Right lung (tissue), 5 donors: Measurements from ENCODE around the gene SNX8. TPM values are rescaled to one million over a fixed set of nuclear protein-coding genes. Genes with fewer than 3 reads are reported as not detected.

Experiments
- DNase-seq, 2 donors: peaks; one replicate each; pipeline ENCODE4 v3.0.0-alpha.2; 2013
- polyA plus RNA-seq, 5 donors: library from polyadenylated mRNA; unstranded; fragments of 120-200 nt; gene quantifications; one replicate each; pipeline versions ENCODE4 v1.2.1 to v1.2.3, GENCODE V29; 2013; ENCODE audit warnings: inconsistent platforms in 1 of 5, low replicate concordance in 1 of 5; ENCODE audit not compliant: insufficient read length in 5 of 5, insufficient read depth in 1 of 5

SNX8 gene
- polyA plus RNA-seq, 5 donors = 22.2 to 33.7 (median 24.6) TPM

GRCh38 chr7:2299131-2299829 is 15.0 kb downstream of the SNX8 start:
- DNase-seq = no peak

- no peak for DNase-seq
These were observed 17.4 kb downstream of the SNX8 start for GRCh38 chr7:2296832-2297231.

DNA sequence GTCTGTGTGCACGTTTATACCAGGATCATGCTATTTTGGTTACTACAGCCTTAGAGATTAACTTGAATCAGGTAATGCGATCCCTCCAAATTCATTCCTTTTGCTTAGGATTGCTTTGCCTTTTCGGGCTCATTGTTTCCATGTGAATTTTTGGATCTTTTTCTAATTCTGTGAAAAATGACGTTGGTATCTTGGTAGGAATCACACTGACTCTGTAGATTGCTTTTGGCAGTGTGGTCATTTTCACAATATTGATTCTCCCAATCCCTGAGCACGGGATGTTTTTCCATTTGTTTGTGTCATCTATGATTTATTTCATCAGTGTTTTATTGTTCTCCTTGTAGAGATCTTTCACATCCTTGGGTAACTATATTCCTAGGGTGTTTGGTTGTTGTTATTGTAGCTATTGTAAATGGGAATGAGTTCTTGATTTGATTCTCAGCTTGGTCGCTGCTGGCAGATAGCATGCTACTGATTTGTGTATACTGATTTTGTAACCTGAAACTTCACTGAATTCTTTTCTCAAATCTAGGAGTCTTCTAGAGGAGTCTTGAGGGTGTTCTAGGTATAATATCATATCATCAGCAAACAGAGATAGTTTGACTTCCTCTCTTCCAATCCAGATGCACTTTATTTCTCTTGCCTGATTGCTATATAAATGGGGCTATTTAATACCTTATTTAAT is 18.2 kb downstream of the SNX8 start:
- DNase-seq = no peak

GRCh38 chr7:2290877-2291276 is 23.4 kb downstream of the SNX8 start:
- DNase-seq = no peak

DNA sequence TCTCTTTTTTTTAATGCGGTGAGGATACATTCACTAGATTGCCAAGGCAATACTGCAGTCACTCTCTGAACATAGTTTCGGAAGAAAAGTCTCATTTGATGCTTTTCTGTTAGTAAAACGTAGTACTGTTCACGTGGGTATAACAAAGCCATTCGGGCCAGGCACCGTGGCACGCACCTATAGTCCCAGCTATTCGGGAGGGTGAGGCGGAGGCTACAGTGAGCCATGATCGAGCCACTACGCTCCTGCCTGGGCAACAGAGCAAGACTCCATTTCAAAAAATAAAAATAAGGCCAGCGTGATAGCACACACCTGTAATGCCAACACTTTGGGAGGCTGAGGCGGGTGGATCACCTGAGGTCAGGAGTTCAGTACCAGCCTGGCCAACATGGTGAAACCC is 24.6 kb downstream of the SNX8 start:
- no peak for DNase-seq

GRCh38 chr7:2289111-2289586 is 25.1 kb downstream of the SNX8 start:
- DNase-seq = peak; percentile 59 to 63

DNA sequence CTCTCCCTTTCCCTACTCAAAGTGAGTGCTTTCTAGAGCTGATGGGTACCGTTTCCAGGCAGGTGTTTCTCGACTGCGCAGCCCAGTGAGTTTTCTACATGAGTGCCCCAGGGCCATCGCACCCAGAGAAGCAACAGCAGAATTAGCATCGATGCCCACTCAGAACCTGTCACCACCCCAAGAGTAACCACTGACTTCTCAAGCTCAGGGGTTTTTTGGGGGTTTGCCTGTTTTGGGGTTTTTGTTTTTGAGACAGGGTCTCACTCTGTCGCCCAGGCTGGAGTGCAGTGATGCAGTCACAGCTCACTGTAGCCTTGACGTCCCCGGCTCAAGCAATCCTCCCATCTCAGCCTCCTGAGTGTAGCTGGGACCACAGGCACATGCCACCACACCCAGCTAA is 25.7 kb downstream of the SNX8 start:
- DNase-seq = no peak

- no peak for DNase-seq
These were observed 26.5 kb downstream of the SNX8 start for GRCh38 chr7:2287745-2288144.

- DNase-seq = no peak
These were observed 31.2 kb downstream of the SNX8 start for GRCh38 chr7:2283074-2283473.

GRCh38 chr7:2282185-2282751 is 32.0 kb downstream of the SNX8 start:
- no peak for DNase-seq

DNA sequence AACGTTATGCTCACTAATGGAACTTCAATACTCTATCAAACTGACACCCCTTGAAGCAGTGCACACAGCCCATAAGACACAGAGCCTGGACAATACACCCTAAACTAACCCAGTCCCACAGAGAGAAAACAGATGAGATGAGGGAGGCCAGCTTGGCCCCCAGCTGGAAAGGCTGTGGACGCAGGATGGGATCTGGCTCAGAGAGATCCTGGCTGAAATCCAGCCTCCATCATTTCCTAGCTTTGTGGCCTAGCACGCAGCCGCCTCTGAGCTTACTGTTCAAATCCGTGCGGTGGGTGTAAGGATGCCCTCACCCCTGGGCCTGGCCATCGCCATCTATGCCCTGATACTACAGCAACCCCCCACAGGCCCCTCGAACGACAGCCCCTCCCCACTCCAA is 32.7 kb downstream of the SNX8 start:
- DNase-seq = peak; percentile 85 to 88

- DNase-seq = peak; percentile 68 to 71
These were observed 33.8 kb downstream of the SNX8 start for GRCh38 chr7:2280424-2280823.

GRCh38 chr7:2279896-2280295 is 34.3 kb downstream of the SNX8 start:
- peak in 1 of 2 donors; percentile 64 for DNase-seq

DNA sequence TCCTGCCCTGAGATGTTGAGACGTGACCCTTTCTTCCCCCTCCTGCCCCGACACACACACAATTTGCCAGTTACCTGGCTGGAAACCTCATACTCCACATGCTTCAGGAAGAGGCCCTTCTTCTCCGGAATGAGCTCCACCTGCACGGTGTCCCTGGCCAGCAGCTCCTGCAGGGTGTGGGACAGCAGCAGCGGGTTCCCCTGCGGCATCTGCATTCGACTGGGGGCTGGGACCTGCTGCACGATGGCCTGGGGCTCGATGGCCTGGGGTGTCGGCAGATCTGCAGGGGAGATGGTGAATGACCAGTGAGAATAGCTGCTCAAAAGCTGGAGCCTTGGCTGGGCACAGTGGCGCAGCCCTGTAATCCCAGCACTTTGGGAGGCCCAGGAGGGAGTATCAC is 36.2 kb downstream of the SNX8 start:
- DNase-seq = no peak

GRCh38 chr7:2276107-2276506 is 38.1 kb downstream of the SNX8 start:
- DNase-seq = no peak

DNA sequence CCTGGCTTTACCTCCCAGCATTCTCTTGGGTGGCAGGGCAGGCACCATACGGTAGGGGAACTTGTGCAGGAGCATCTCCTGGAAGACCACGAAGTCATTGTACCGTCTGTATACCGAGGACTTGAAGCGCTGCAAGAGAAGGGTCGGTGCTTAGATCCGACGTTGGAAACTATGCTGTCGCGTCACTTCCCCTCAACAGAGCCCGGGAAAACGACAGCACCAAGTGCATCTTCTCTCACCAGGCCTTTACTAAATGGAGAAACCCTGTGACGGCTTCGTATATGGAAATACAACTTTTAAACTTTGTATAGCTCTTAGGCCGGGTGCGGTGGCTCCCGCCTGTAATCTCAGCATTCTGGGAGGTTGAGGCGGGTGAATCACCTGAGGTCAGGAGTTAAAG is 39.1 kb downstream of the SNX8 start:
- DNase-seq = no peak

DNA sequence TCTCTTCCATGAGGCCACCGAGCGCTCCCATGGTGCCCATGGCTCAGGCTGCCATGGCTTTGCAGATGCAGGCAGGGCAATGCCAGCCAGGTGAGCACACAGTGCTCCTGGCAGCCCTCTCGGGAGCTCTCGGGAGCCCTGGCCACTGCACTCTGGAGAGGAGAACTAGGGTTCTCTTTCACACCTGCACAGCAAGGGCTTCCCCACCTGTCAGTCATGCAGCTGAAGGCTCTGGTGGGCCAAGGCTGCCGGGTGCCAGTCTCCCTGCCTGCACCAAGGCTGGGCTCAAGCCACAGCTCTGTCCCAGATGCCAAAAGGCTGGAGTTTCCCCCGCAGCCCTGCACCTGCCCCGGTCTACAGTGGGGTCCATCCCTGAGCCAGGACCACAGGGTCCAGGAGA is 39.6 kb downstream of the SNX8 start:
- DNase-seq = no peak

- DNase-seq = no peak
These were observed 40.4 kb downstream of the SNX8 start for GRCh38 chr7:2273866-2274265.

- DNase-seq = no peak
These were observed 42.2 kb downstream of the SNX8 start for GRCh38 chr7:2272031-2272430.

DNA sequence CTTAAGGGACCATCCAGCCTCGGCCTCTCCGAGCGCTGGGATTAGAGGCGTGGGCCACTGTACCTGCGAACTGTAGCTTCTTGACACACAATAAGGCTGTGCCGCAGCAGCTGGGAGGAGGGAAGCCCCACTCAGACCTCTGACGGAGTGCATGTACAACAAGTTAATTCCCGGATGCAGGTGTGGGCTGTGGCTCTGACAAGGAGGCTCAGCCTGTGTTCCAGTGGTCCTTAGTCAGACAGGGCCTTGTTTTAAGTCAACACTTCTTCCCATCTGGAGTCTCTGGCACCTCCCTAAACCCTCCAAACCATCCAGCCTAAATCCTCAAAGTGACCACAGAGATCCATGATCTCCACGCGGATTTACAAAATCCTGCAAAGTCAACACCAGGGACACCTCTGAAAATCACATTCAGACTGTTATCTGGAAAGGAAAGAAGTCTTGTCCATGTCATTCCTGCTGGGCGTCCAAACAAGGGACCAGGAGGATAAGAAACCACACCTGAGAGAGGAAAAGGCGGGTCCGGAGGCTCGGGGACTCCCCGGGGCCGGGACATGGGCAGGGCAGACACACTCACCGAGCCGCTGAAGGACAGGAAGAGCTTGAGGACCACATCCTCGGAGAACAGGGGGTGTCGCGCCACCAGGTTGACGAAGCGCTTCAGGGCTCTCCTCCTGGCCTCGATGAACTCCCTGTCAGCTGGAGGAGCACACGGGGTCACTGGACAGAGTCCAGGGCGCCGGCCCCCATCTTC is 42.8 kb downstream of the SNX8 start:
- DNase-seq = no peak

- no peak for DNase-seq
These were observed 43.7 kb downstream of the SNX8 start for GRCh38 chr7:2270495-2270894.

DNA sequence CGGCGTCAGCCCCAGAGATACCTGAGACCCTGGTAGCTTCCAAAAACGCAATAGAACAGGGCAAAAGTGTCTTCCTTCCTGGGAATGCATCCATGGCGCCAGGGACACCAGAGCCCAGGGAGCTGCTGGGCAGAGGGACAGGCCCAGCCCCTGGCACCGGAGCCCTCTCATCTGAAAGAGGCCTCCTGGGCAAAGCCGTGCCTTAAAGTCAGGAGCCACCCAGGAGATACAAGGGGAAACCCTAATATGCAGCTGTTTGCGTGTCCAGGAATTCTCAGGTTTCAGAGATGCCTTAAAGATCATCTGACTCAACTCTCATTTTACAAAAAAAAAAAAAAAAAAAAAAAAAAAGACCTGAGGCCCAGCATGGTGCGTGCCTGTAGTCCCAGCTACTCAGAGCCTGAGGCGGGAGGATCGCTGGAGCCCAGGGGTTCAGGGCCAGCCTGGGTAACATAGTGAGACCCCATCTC is 44.2 kb downstream of the SNX8 start:
- no peak for DNase-seq
